ENCODE results near the gene DPAGT1. TPM values are rescaled to one million over a fixed set of nuclear protein-coding genes. Genes with fewer than 3 reads are reported as not detected.

Gene DPAGT1
- total and polyA plus RNA-seq, 4 donors, result 19.0 to 50.9 (median 33.0) TPM

DNA sequence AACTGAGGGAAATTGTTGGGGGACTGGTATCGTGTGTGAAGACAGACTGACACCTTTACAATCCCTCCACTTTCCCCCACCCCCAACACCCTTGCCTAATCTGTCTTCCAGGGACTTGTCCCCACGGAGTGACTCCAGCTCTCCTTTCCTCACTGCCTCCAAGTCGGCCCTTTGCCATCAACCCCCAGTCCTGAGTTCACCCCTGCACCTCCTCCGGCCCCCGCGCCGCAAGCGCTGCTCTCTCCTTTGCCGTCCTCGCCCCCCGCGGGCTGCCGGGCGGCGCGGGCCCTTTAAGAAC, 47.0 kb upstream of the DPAGT1 start:
- H3K27ac ChIP-seq (ENCODE audit: low read depth in 1 of 2, low read length in 1 of 2), result no peak overlapping the region
- H3K27me3 ChIP-seq (ENCODE audit: control insufficient read depth in 3 of 3, insufficient read depth in 3 of 3, low read length in 2 of 3), result peaks cover 0 to 31% (median 12%) of the 10 kb centered on the region in 3 donors
- H3K4me1 ChIP-seq (ENCODE audit: control insufficient read depth in 5 of 5, insufficient read depth in 5 of 5, low read length in 5 of 5), result peaks cover 0 to 15% (median 5%) of the 10 kb centered on the region in 5 donors
- peaks cover 0 to 1% (median 0%) of the 10 kb centered on the region in 4 donors for H3K9me3 ChIP-seq (ENCODE audit: control insufficient read depth in 4 of 4, insufficient read depth in 3 of 4, low read length in 3 of 4)
- TF ChIP-seq, protein P1, sequence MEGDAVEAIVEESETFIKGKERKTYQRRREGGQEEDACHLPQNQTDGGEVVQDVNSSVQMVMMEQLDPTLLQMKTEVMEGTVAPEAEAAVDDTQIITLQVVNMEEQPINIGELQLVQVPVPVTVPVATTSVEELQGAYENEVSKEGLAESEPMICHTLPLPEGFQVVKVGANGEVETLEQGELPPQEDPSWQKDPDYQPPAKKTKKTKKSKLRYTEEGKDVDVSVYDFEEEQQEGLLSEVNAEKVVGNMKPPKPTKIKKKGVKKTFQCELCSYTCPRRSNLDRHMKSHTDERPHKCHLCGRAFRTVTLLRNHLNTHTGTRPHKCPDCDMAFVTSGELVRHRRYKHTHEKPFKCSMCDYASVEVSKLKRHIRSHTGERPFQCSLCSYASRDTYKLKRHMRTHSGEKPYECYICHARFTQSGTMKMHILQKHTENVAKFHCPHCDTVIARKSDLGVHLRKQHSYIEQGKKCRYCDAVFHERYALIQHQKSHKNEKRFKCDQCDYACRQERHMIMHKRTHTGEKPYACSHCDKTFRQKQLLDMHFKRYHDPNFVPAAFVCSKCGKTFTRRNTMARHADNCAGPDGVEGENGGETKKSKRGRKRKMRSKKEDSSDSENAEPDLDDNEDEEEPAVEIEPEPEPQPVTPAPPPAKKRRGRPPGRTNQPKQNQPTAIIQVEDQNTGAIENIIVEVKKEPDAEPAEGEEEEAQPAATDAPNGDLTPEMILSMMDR (IDR thresholded peaks at IDR 0.05; ENCODE audit: control extremely low read depth, extremely low read depth), result no peak
- ATAC-seq (ENCODE audit: insufficient read depth, low FRiP score), result no peak
- peak overlapping the region; percentile 45 for H3K4me3 ChIP-seq
- DNase-seq, result no peak
- no peak overlapping the region for H3K9ac ChIP-seq (ENCODE audit: insufficient read depth in 1 of 2, low read length in 2 of 2)
- no peaks in the 10 kb centered on the region for H3K36me3 ChIP-seq (ENCODE audit: control insufficient read depth in 4 of 4, insufficient read depth in 4 of 4, low read length in 4 of 4)
- WGBS, 2 donors, result 2 to 3% methylated on average over 16 of the region's 16 CpGs

DNA sequence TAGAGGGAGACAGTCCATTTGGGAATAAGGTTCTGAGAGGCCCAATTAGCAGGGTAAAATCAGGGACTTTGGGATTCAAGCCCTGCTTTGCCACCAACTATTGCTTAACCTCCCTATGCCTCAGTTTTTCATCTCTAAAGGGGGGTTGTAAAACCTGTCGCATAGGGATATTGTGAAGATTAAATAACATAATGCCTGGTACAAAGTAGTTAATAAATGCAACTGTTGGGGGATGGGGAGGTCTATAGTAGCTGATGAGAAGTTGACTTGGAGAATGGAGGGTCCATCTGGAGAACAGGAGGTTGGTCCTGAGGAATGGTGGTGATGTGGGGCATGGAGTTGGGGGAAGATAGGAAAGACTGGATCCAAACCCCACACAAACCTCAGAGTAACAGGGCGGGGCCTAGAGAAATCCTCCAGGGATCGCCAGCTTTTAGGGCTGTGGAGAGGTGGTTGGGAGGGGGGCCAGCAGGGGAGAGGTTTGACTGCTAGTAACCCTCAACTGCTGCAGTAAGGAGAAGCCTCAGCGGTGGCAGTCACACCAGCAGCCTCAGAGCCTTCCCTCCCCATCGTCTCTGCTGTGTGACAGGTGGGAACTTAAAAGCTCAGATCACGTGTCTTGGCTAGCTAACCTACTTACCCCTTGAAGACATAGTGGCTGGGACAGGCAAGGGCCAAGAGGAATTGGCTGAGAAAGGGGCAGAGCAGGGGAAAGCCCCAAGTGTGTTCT, 46.1 kb upstream of the DPAGT1 start:
- TF ChIP-seq, protein P1 (IDR thresholded peaks at IDR 0.05; ENCODE audit: control extremely low read depth, extremely low read depth), result no peak
- peaks cover 0 to 15% (median 5%) of the 10 kb centered on the region in 5 donors for H3K4me1 ChIP-seq (ENCODE audit: control insufficient read depth in 5 of 5, insufficient read depth in 5 of 5, low read length in 5 of 5)
- H3K36me3 ChIP-seq (ENCODE audit: control insufficient read depth in 4 of 4, insufficient read depth in 4 of 4, low read length in 4 of 4), result no peaks in the 10 kb centered on the region
- no peak for ATAC-seq (ENCODE audit: insufficient read depth, low FRiP score)
- no peak overlapping the region for H3K27ac ChIP-seq (ENCODE audit: low read depth in 1 of 2, low read length in 1 of 2)
- H3K27me3 ChIP-seq (ENCODE audit: control insufficient read depth in 3 of 3, insufficient read depth in 3 of 3, low read length in 2 of 3), result peaks cover 0 to 34% (median 12%) of the 10 kb centered on the region in 3 donors
- H3K4me3 ChIP-seq, result no peak overlapping the region
- peaks cover 0 to 1% (median 0%) of the 10 kb centered on the region in 4 donors for H3K9me3 ChIP-seq (ENCODE audit: control insufficient read depth in 4 of 4, insufficient read depth in 3 of 4, low read length in 3 of 4)
- no peak overlapping the region for H3K9ac ChIP-seq (ENCODE audit: insufficient read depth in 1 of 2, low read length in 2 of 2)
- DNase-seq, result no peak
- whole genome bisulfite sequencing, 2 donors, result 56 to 61% methylated on average over 6 of the region's 6 CpGs

DNA sequence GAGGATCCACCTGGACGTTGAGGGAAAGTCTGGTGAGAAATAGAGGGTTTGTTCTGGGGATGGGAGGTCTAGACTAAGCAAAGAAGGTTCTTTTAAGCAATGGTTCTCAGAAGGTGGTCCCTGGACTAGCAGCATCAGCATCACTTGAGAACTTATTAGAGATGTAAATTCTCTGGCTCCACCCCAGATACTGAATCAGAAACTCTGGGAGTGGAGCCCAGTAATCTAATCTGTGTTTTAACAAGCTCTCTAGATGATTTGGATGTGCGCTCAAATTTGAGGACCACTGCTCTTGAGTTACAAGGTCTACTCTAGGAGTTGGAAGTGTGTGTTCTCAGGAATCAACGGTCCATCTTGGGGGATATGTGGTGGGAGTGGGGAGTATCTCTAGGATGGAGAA, 43.9 kb upstream of the DPAGT1 start:
- no peak overlapping the region for H3K27ac ChIP-seq (ENCODE audit: low read depth in 1 of 2, low read length in 1 of 2)
- 51 to 57% methylated on average over 3 of the region's 3 CpGs for WGBS, 2 donors

More for the DNA sequence above, 43.9 kb upstream of the DPAGT1 start:
- TF ChIP-seq, protein P1 (IDR thresholded peaks at IDR 0.05; ENCODE audit: control extremely low read depth, extremely low read depth), result no peak
- H3K4me3 ChIP-seq, result no peak overlapping the region
- ATAC-seq (ENCODE audit: insufficient read depth, low FRiP score) (no peak), DNase-seq (no peak)
- H3K4me1 ChIP-seq (ENCODE audit: control insufficient read depth in 5 of 5, insufficient read depth in 5 of 5, low read length in 5 of 5), result peaks cover 0 to 15% (median 5%) of the 10 kb centered on the region in 5 donors
- no peaks in the 10 kb centered on the region for H3K36me3 ChIP-seq (ENCODE audit: control insufficient read depth in 4 of 4, insufficient read depth in 4 of 4, low read length in 4 of 4)
- peaks cover 0 to 1% (median 0%) of the 10 kb centered on the region in 4 donors for H3K9me3 ChIP-seq (ENCODE audit: control insufficient read depth in 4 of 4, insufficient read depth in 3 of 4, low read length in 3 of 4)
- no peak overlapping the region for H3K9ac ChIP-seq (ENCODE audit: insufficient read depth in 1 of 2, low read length in 2 of 2)
- peaks cover 0 to 31% (median 12%) of the 10 kb centered on the region in 3 donors for H3K27me3 ChIP-seq (ENCODE audit: control insufficient read depth in 3 of 3, insufficient read depth in 3 of 3, low read length in 2 of 3)

All from lung (tissue), 12 donors.